ENCODE results near the gene EPYC.

EPYC gene

DNA sequence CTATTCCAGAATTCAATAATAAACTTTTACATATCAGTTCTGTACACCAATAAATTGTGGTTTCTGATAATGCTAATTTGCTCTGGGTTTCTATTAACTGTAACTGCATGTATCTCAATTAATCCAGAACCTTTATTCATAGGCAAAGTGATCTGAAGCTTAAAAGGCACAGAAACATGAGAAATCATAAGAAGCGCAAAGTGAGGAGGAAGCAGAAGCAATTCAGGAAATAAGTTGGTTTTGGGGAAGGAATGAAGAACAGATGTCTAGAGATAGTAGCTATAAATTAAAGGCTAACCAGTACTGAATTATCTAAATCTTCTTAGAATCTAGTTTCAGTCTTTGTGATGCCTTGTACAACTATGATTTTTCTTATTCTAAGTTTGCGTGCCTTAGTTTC is 28.5 kb upstream of the EPYC start:
- no peak overlapping the region for H3K9ac ChIP-seq (ENCODE audit: insufficient read length, low read depth)
- no peaks in the 10 kb centered on the region for H3K4me1 ChIP-seq (ENCODE audit: insufficient read depth, insufficient read length)
- no peaks in the 10 kb centered on the region for H3K9me3 ChIP-seq (ENCODE audit: insufficient read depth, low read length)
- no peaks in the 10 kb centered on the region for H3K27me3 ChIP-seq (ENCODE audit: insufficient read depth, insufficient read length)
- TF ChIP-seq ZNF274 (IDR thresholded peaks at IDR 0.05; ENCODE audit: low read depth, low read length) = no peak
- TF ChIP-seq YY1 (IDR thresholded peaks at IDR 0.05; ENCODE audit: insufficient read depth, insufficient read length) = no peak
- H3K4me3 ChIP-seq (ENCODE audit: insufficient read length, low read depth) = no peak overlapping the region
- no peak for DNase-seq (ENCODE audit: low read depth, low spot score)
- H3K36me3 ChIP-seq (ENCODE audit: insufficient read depth, insufficient read length, low read length) = no peaks in the 10 kb centered on the region

DNA sequence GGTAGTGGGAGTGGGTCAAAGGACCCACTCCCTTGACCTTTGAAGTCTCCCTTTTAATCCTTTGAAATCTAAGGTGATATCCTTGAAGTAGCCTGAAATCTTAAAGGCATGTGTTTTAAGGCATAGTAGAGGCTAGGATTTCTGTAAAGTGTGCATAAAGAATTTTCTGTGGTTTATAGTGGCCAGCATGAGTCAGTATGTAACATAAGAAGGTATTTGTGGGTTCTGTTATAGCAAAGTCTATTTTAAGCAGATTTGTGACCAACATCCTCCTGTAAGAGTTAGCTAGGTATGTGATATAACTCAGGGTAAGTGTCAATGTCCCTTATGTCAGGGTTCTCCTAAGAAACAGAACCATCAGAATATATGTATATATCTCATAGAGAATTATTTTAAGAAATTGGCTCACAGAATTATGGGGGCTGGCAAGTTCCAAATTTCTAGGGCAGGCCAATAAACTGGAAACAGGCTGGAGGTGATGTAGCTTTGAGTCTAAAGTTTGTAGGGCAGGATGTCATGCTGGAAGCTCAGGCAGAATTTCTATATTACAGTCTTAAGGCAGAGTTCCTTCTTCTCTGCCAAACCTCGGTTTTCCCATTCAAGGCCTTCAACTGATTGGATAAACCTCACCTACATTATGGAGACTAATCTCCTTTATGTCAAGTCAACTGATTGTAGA is 18.7 kb upstream of the EPYC start:
- no peaks in the 10 kb centered on the region for H3K36me3 ChIP-seq (ENCODE audit: insufficient read depth, insufficient read length, low read length)
- H3K4me1 ChIP-seq (ENCODE audit: insufficient read depth, insufficient read length) = no peaks in the 10 kb centered on the region
- no peak overlapping the region for H3K4me3 ChIP-seq (ENCODE audit: insufficient read length, low read depth)
- no peak for DNase-seq (ENCODE audit: low read depth, low spot score)
- no peaks in the 10 kb centered on the region for H3K27me3 ChIP-seq (ENCODE audit: insufficient read depth, insufficient read length)
- H3K9ac ChIP-seq (ENCODE audit: insufficient read length, low read depth) = no peak overlapping the region
- H3K9me3 ChIP-seq (ENCODE audit: insufficient read depth, low read length) = peaks cover 6% of the 10 kb centered on the region; the same call in 1 of the 2 replicates
- no peak for TF ChIP-seq SUZ12 (IDR thresholded peaks at IDR 0.05; ENCODE audit: extremely low read depth, insufficient read depth, insufficient read length)
- no peak for TF ChIP-seq YY1 (IDR thresholded peaks at IDR 0.05; ENCODE audit: insufficient read depth, insufficient read length)
- TF ChIP-seq ZNF274 (IDR thresholded peaks at IDR 0.05; ENCODE audit: low read depth, low read length) = no peak

DNA sequence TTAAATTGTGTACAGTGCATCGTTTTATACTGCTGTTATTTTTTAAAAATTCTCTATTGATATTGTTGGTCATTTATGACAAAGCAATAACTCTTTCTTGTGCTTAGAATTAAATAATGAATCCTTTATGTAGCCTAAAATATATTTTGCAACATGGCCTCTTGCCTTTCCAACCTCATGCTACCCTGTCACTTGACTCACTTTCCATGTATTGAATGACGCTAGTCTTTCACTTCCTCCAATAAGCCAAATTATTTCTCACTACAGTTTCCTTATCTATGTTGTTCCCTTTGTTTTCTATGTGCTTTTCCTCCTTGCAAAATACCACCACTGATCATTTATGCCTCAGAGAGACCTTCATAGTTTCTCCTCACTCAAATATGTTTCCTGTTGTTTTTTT is 16.3 kb upstream of the EPYC start:
- Histone ChIP-seq H3K27me3 (ENCODE audit: insufficient read depth, insufficient read length) (no peaks in the 10 kb centered on the region), H3K4me3 (ENCODE audit: insufficient read length, low read depth) (no peak overlapping the region), H3K9ac (ENCODE audit: insufficient read length, low read depth) (no peak overlapping the region), H3K9me3 (ENCODE audit: insufficient read depth, low read length) (peaks cover 6% of the 10 kb centered on the region; the same call in 1 of the 2 replicates), H3K4me1 (ENCODE audit: insufficient read depth, insufficient read length) (no peaks in the 10 kb centered on the region), H3K36me3 (ENCODE audit: insufficient read depth, insufficient read length, low read length) (no peaks in the 10 kb centered on the region)
- no peak for DNase-seq (ENCODE audit: low read depth, low spot score)
- TF ChIP-seq YY1 (IDR thresholded peaks at IDR 0.05; ENCODE audit: insufficient read depth, insufficient read length) (no peak), ZNF274 (IDR thresholded peaks at IDR 0.05; ENCODE audit: low read depth, low read length) (no peak), SUZ12 (IDR thresholded peaks at IDR 0.05; ENCODE audit: extremely low read depth, insufficient read depth, insufficient read length) (no peak)

DNA sequence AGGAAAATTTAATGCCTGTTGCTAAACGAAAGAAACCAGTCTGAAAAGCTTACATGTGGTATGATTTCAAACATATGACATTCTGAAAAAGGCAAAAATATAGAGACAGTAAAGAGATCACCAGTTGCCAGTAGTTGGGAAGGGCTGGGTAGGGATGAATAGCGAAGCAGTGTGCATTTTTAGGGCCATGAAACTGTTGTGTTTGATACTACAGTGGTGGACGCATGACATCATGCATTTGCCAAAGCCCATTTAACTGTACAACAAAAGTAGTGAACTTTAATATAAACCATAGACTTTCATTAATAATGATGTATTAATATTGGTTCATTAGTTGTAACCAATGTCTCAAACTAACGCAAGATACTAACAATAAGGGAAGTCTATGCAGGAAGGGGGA is 14.7 kb upstream of the EPYC start:
- Histone ChIP-seq H3K4me1 (ENCODE audit: insufficient read depth, insufficient read length) (no peaks in the 10 kb centered on the region), H3K4me3 (ENCODE audit: insufficient read length, low read depth) (no peak overlapping the region), H3K9ac (ENCODE audit: insufficient read length, low read depth) (no peak overlapping the region), H3K27me3 (ENCODE audit: insufficient read depth, insufficient read length) (no peaks in the 10 kb centered on the region), H3K36me3 (ENCODE audit: insufficient read depth, insufficient read length, low read length) (no peaks in the 10 kb centered on the region), H3K9me3 (ENCODE audit: insufficient read depth, low read length) (peaks cover 5% of the 10 kb centered on the region; the same call in 1 of the 2 replicates)
- no peak for TF ChIP-seq YY1 (IDR thresholded peaks at IDR 0.05; ENCODE audit: insufficient read depth, insufficient read length)
- TF ChIP-seq SUZ12 (IDR thresholded peaks at IDR 0.05; ENCODE audit: extremely low read depth, insufficient read depth, insufficient read length) = no peak
- no peak for TF ChIP-seq ZNF274 (IDR thresholded peaks at IDR 0.05; ENCODE audit: low read depth, low read length)
- DNase-seq (ENCODE audit: low read depth, low spot score) = no peak

DNA sequence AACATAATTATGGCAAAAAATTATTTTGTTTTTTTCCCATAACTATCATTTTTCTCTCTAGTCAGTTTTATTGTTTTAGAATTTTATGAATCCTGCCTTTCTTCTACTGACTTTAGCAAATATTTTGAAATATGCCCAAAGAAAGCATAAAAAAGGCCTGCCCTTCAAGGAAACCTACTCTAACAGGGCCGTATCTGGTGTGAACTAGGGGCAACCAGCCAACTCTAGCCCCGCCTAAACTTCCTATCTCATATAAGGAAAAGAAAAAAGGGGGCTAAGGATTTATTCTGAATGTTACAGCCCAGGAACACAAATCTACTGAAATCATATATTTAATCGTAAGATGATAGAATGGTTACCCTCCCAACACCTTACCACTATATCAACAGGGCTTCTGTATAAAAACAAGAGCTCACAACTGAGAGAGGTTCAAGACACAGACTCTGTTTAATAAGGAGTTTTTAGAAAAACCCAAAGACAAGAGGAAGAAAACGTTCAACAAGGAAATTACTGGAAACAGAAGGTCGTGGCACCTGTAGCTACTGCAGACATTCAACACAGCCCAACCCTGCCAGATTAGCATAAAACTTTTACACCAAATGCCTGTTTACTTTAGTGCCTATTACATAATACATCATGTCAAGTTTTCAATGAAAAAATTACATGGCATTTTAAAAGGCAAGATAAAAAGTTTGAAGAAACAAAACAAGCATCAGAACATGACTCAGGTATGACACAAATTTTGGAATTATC is 12.9 kb upstream of the EPYC start:
- DNase-seq (ENCODE audit: low read depth, low spot score) = no peak
- TF ChIP-seq SUZ12 (IDR thresholded peaks at IDR 0.05; ENCODE audit: extremely low read depth, insufficient read depth, insufficient read length) (no peak), ZNF274 (IDR thresholded peaks at IDR 0.05; ENCODE audit: low read depth, low read length) (no peak), YY1 (IDR thresholded peaks at IDR 0.05; ENCODE audit: insufficient read depth, insufficient read length) (no peak)

DNA sequence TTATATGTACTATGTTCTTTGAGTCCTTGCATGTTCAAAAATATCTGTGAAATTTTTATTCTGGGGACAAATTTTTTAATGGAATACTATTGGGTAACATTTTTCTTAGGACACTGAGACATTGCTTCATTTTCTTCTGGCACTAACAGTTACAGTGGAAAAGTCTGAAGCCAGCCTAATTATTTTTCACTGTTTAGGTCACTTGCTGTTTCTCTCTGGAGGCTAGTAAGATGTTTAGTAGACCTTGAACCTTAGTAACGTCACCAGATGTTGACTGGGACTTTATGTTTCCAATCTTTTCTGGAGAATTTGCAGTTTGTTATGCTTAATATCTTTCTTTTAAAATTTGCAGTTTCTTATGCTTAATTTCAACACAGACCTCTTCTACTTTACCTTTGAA is 12.3 kb upstream of the EPYC start:
- H3K4me3 ChIP-seq (ENCODE audit: insufficient read length, low read depth) = no peak overlapping the region
- H3K4me1 ChIP-seq (ENCODE audit: insufficient read depth, insufficient read length) = no peaks in the 10 kb centered on the region
- TF ChIP-seq ZNF274 (IDR thresholded peaks at IDR 0.05; ENCODE audit: low read depth, low read length) = no peak
- TF ChIP-seq YY1 (IDR thresholded peaks at IDR 0.05; ENCODE audit: insufficient read depth, insufficient read length) = no peak
- no peak for TF ChIP-seq SUZ12 (IDR thresholded peaks at IDR 0.05; ENCODE audit: extremely low read depth, insufficient read depth, insufficient read length)
- no peaks in the 10 kb centered on the region; the same call in 1 of the 2 replicates for H3K9me3 ChIP-seq (ENCODE audit: insufficient read depth, low read length)
- DNase-seq (ENCODE audit: low read depth, low spot score) = no peak
- no peaks in the 10 kb centered on the region for H3K27me3 ChIP-seq (ENCODE audit: insufficient read depth, insufficient read length)
- no peak overlapping the region for H3K9ac ChIP-seq (ENCODE audit: insufficient read length, low read depth)
- no peaks in the 10 kb centered on the region for H3K36me3 ChIP-seq (ENCODE audit: insufficient read depth, insufficient read length, low read length)

More for the DNA sequence above, 12.9 kb upstream of the EPYC start:
- Histone ChIP-seq H3K9ac (ENCODE audit: insufficient read length, low read depth) (no peak overlapping the region), H3K4me3 (ENCODE audit: insufficient read length, low read depth) (no peak overlapping the region), H3K27me3 (ENCODE audit: insufficient read depth, insufficient read length) (no peaks in the 10 kb centered on the region), H3K4me1 (ENCODE audit: insufficient read depth, insufficient read length) (no peaks in the 10 kb centered on the region), H3K36me3 (ENCODE audit: insufficient read depth, insufficient read length, low read length) (no peaks in the 10 kb centered on the region), H3K9me3 (ENCODE audit: insufficient read depth, low read length) (no peaks in the 10 kb centered on the region; the same call in 1 of the 2 replicates)

DNA sequence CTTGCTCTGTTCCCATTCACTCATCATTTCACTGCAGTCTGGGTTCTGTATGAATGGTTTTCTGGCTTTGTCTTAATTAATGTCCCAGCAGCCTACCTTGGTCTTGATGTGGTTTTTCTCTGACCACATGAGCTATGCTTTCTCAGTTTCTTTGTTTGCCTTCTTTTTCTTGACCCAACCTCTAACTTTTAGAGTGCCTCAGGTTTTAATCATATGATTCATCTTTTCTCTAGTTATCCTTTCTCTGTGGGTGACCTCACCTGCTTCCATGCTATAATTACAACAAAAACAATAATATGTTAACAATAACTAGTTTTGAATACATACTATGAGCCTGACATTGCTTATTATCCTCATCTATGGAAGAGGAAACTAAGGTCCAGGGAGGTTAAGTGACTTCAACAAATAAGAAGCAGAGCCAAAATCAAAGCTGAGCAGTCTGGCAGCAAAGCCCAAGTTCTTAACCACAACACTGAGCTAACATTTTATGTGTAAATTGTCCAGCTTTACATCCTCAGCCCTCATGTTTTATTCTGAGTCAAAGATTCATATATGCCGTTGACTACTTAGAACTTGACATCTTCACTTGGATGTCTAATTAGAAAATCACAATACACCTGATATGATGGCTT is 4.7 kb upstream of the EPYC start:
- no peaks in the 10 kb centered on the region for H3K27me3 ChIP-seq (ENCODE audit: insufficient read depth, insufficient read length)
- TF ChIP-seq SUZ12 (IDR thresholded peaks at IDR 0.05; ENCODE audit: extremely low read depth, insufficient read depth, insufficient read length) = no peak
- no peaks in the 10 kb centered on the region for H3K36me3 ChIP-seq (ENCODE audit: insufficient read depth, insufficient read length, low read length)
- H3K4me1 ChIP-seq (ENCODE audit: insufficient read depth, insufficient read length) = no peaks in the 10 kb centered on the region
- no peaks in the 10 kb centered on the region for H3K9me3 ChIP-seq (ENCODE audit: insufficient read depth, low read length)
- H3K9ac ChIP-seq (ENCODE audit: insufficient read length, low read depth) = no peak overlapping the region
- no peak overlapping the region for H3K4me3 ChIP-seq (ENCODE audit: insufficient read length, low read depth)
- no peak for DNase-seq (ENCODE audit: low read depth, low spot score)
